ENCODE measurements around the gene HK1. TPM values are rescaled to one million over a fixed set of nuclear protein-coding genes. Genes with fewer than 3 reads are reported as not detected.

The HK1 gene
- total RNA-seq, 1 donor from 2014 or later = 219 TPM

DNA sequence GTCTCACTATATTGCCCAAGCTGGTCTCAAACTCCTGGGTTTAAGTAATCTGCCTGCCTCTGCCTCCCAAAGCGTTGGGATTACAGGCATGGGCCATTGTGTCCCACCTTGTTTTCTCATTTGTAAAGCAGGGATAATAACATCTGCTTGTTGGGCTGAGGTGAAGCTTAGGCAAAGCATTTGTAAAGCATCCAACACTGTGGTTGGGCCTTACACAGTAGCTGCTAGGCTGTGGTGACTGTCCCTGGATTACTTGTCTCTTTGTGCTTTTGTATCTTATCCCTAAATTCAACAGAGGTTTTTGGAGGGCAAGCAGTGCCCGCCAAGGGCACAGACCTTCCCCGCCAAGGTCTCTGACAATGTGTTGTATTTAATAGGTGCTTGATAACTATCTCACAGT is 43.8 kb upstream of the HK1 start:
- H3K4me3 ChIP-seq = no peak overlapping the region
- H3K4me1 ChIP-seq = peaks cover 5% of the 10 kb centered on the region
- DNase-seq = no peak
- H3K9me3 ChIP-seq (replicated peaks) = no peaks in the 10 kb centered on the region
- H3K27me3 ChIP-seq (ENCODE audit: low read depth) = no peaks in the 10 kb centered on the region
- intact Hi-C loops (cut with micrococcal nuclease) = no loop called here
- no peak overlapping the region for H3K27ac ChIP-seq (replicated peaks)
- TF ChIP-seq, protein P1, sequence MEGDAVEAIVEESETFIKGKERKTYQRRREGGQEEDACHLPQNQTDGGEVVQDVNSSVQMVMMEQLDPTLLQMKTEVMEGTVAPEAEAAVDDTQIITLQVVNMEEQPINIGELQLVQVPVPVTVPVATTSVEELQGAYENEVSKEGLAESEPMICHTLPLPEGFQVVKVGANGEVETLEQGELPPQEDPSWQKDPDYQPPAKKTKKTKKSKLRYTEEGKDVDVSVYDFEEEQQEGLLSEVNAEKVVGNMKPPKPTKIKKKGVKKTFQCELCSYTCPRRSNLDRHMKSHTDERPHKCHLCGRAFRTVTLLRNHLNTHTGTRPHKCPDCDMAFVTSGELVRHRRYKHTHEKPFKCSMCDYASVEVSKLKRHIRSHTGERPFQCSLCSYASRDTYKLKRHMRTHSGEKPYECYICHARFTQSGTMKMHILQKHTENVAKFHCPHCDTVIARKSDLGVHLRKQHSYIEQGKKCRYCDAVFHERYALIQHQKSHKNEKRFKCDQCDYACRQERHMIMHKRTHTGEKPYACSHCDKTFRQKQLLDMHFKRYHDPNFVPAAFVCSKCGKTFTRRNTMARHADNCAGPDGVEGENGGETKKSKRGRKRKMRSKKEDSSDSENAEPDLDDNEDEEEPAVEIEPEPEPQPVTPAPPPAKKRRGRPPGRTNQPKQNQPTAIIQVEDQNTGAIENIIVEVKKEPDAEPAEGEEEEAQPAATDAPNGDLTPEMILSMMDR (IDR thresholded peaks at IDR 0.05; ENCODE audit: borderline replicate concordance) = no peak
- no peaks in the 10 kb centered on the region for H3K36me3 ChIP-seq

GRCh38 chr10:69237528-69238159 is 40.7 kb upstream of the HK1 start:
- peak; percentile 88 for DNase-seq
- Histone ChIP-seq H3K27ac (replicated peaks) (no peak overlapping the region), H3K36me3 (no peaks in the 10 kb centered on the region), H3K4me3 (no peak overlapping the region), H3K27me3 (ENCODE audit: low read depth) (no peaks in the 10 kb centered on the region), H3K4me1 (peaks cover 4% of the 10 kb centered on the region), H3K9me3 (replicated peaks) (no peaks in the 10 kb centered on the region)
- TF ChIP-seq, protein P1 (IDR thresholded peaks at IDR 0.05; ENCODE audit: borderline replicate concordance) = peak; percentile 89
- intact Hi-C loops (cut with micrococcal nuclease) = loop anchor here (2.0 kb wide), 1 partner anchor 155 kb away; no protein-coding TSS in a partner anchor

GRCh38 chr10:69239136-69239535 is 39.2 kb upstream of the HK1 start:
- intact Hi-C loops (cut with micrococcal nuclease) = no loop called here

DNA sequence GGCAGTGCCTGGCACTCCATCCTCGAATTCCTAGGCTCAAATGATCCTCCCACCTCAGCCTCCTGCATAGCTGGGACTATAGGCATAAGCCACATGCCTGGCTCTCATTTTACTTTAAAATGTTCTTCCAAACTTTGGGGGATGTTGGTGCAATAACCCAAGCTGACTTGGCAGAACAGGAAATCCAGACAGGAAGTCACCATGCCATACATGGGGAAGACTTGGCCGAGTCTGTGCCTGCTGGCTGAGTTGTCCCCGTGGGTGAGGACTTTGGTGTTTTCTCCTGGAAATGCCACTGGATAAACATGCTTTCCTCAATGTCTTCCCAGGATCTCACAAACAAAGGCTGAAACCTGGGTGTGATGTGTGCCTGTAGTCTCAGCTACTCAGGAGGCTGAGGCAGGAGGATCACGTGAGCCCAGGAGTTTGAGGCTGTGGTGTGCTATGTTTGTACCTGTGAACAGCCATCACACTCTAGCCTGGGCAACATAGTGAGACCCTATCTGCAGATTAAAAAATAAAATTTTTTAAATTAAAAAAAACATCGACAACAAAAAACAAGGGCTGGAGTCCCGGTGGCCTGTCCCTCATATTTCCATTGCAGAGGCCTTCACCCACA is 38.4 kb upstream of the HK1 start:
- Histone ChIP-seq H3K27me3 (ENCODE audit: low read depth) (no peaks in the 10 kb centered on the region), H3K27ac (replicated peaks) (no peak overlapping the region), H3K4me3 (no peak overlapping the region), H3K9me3 (replicated peaks) (no peaks in the 10 kb centered on the region), H3K4me1 (peaks cover 4% of the 10 kb centered on the region), H3K36me3 (no peaks in the 10 kb centered on the region)
- intact Hi-C loops (cut with micrococcal nuclease) = no loop called here
- TF ChIP-seq, protein P1 (IDR thresholded peaks at IDR 0.05; ENCODE audit: borderline replicate concordance) = no peak
- DNase-seq = no peak

More at GRCh38 chr10:69239136-69239535, 39.2 kb upstream of the HK1 start:
- DNase-seq = no peak
- Histone ChIP-seq H3K27me3 (ENCODE audit: low read depth) (no peaks in the 10 kb centered on the region), H3K36me3 (no peaks in the 10 kb centered on the region), H3K9me3 (replicated peaks) (no peaks in the 10 kb centered on the region), H3K4me1 (peaks cover 4% of the 10 kb centered on the region), H3K4me3 (no peak overlapping the region), H3K27ac (replicated peaks) (no peak overlapping the region)
- TF ChIP-seq, protein P1 (IDR thresholded peaks at IDR 0.05; ENCODE audit: borderline replicate concordance) = no peak

DNA sequence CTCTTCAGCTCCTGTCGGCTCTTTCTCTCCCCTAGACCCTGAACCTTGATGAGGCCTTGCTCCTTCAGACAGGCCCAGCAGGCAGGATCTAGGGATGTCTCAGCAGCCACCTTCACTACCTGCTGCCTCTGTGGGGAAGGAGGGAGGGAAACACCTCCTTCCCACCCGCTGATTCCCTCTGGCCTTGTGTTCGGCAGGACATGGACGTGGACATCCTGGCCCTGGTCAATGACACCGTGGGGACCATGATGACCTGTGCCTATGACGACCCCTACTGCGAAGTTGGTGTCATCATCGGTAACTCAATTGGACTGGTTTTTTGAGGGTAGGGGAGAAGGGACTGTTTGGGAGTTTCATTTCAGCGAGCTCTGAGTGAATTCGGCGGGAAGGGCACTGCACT is 37.8 kb upstream of the HK1 start:
- Histone ChIP-seq H3K4me1 (peaks cover 4% of the 10 kb centered on the region), H3K9me3 (replicated peaks) (no peaks in the 10 kb centered on the region), H3K4me3 (no peak overlapping the region), H3K36me3 (no peaks in the 10 kb centered on the region), H3K27me3 (ENCODE audit: low read depth) (no peaks in the 10 kb centered on the region), H3K27ac (replicated peaks) (no peak overlapping the region)
- DNase-seq = no peak
- intact Hi-C loops (cut with micrococcal nuclease) = no loop called here
- TF ChIP-seq, protein P1 (IDR thresholded peaks at IDR 0.05; ENCODE audit: borderline replicate concordance) = no peak
